NCI-H460 (cell line): Measurements from ENCODE around the gene PSMG2. TPM values are rescaled to one million over a fixed set of nuclear protein-coding genes. Genes with fewer than 3 reads are reported as not detected.

Source experiments
- DNase-seq: peaks from one replicate; pipeline ENCODE4 v3.0.0-alpha.2; 2016; ENCODE audit warnings: low read depth; ENCODE audit errors: extremely low read depth
- polyA plus RNA-seq: library from polyadenylated mRNA; depleted of rRNA; stranded (reverse); fragments of >200 nt; gene quantifications from 2 replicates; pipeline ENCODE4 v1.2.3, GENCODE V29; 2014; cell fraction: nucleus; rRNA removed
- total RNA-seq: library from RNA; depleted of rRNA; stranded (reverse); fragments of >200 nt; shearing (Covaris generic); gene quantifications from 2 replicates; pipeline ENCODE4 v1.2.3, GENCODE V29; 2014; rRNA removed

Gene PSMG2
- 133 and 136 TPM in 2 replicates for total RNA-seq
- polyA plus RNA-seq, result 60.1 and 74.6 TPM in 2 replicates

- peak; percentile 75 for DNase-seq
Measured at GRCh38 chr18:12702221-12703095, at the start of gene PSMG2, which contains the start of gene CEP76. TSS of gene PSMG2 (plus strand) at chr18:12703042. CDS start at chr18:12703108, 66 bp downstream. TSS of gene CEP76 (minus strand) at chr18:12702723. CDS start at chr18:12702548, 175 bp downstream.

- no peak for DNase-seq
Measured at GRCh38 chr18:12654971-12655370, 47.9 kb upstream of the PSMG2 start.

- no peak for DNase-seq
Measured at GRCh38 chr18:12656605-12656937, 46.3 kb upstream of the PSMG2 start.

- no peak for DNase-seq
Measured at GRCh38 chr18:12656938-12657683, 45.7 kb upstream of the PSMG2 start.

- DNase-seq, result peak; percentile 58
Measured at GRCh38 chr18:12657684-12658425, 45.0 kb upstream of the PSMG2 start, which contains the start of gene SPIRE1. TSS of gene SPIRE1 (minus strand) at chr18:12658107. CDS start at chr18:12657866, 241 bp downstream.

GRCh38 chr18:12658426-12659138 is 44.3 kb upstream of the PSMG2 start:
- peak; percentile 22 for DNase-seq

- DNase-seq, result peak; percentile 49
Measured at GRCh38 chr18:12659904-12660605, 42.8 kb upstream of the PSMG2 start.

- no peak for DNase-seq
Measured at GRCh38 chr18:12668041-12668440, 34.8 kb upstream of the PSMG2 start.

- DNase-seq, result no peak
Measured at GRCh38 chr18:12679183-12679786, 23.6 kb upstream of the PSMG2 start.

GRCh38 chr18:12686100-12686499 is 16.7 kb upstream of the PSMG2 start:
- peak; percentile 26 for DNase-seq

- no peak for DNase-seq
Measured at GRCh38 chr18:12689256-12689850, 13.5 kb upstream of the PSMG2 start.

GRCh38 chr18:12692206-12692605 is 10.6 kb upstream of the PSMG2 start:
- no peak for DNase-seq

GRCh38 chr18:12694032-12694431 is 8.8 kb upstream of the PSMG2 start:
- DNase-seq, result no peak

- no peak for DNase-seq
Measured at GRCh38 chr18:12699747-12700146, 3.1 kb upstream of the PSMG2 start.

GRCh38 chr18:12701161-12701560 is 1.7 kb upstream of the PSMG2 start:
- no peak for DNase-seq

GRCh38 chr18:12703096-12703567 is 290 bp downstream of the PSMG2 start:
- no peak for DNase-seq

- DNase-seq, result no peak
Measured at GRCh38 chr18:12703664-12704063, 822 bp downstream of the PSMG2 start.

- DNase-seq, result no peak
Measured at GRCh38 chr18:12711446-12711845, 8.6 kb downstream of the PSMG2 start.
